Prostate gland (tissue), 2 donors: Measurements from ENCODE around the gene CAPN11. TPM values are rescaled to one million over a fixed set of nuclear protein-coding genes. Genes with fewer than 3 reads are reported as not detected.
"Not testable (repeated sequence)": the region's sequence is repeated elsewhere in the genome, so short reads cannot be mapped to it uniquely, and the experiment has no call there.

Experiments
- DNase-seq: peaks from one replicate; pipeline ENCODE4 v3.0.0-alpha.2; 2019; ENCODE audit warnings: low spot score
- H3K27ac ChIP-seq, 2 donors: fragments of 200-600 bp; sonication (generic); 2 replicates each; pipeline ENCODE4 v1.5.1; 2017 to 2019
- H3K27me3 ChIP-seq: fragments of 200-600 bp; sonication (generic); replicated peaks from 2 replicates; pipeline ENCODE4 v1.5.1; 2019; ENCODE audit not compliant: insufficient read depth
- H3K36me3 ChIP-seq, 2 donors: fragments of 200-600 bp; sonication (generic); 1 replicate in 1 of 2; 2 replicates in 1 of 2; pipeline versions ENCODE4 v1.5.1 to v1.8.1; 2017 to 2019
- H3K4me1 ChIP-seq: fragments of 200-600 bp; sonication (generic); replicated peaks from 2 replicates; pipeline ENCODE4 v1.5.1; 2019
- H3K4me3 ChIP-seq, 2 donors: fragments of 200-600 bp; sonication (generic); 2 replicates each; pipeline ENCODE4 v1.5.1; 2017 to 2019
- H3K9me3 ChIP-seq: fragments of 200-600 bp; sonication (generic); 2 replicates; pipeline ENCODE4 v1.5.1; 2017
- POLR2A ChIP-seq: fragments of 450-650 bp; IDR thresholded peaks from one replicate; pipeline ENCODE4 v1.6.1; 2016; ENCODE audit warnings: antibody characterized with exemption, mild to moderate bottlenecking
- POLR2AphosphoS5 ChIP-seq: sonication (generic); formaldehyde crosslinking; IDR thresholded peaks from one replicate; pipeline ENCODE4 v1.6.1; 2017; ENCODE audit warnings: antibody characterized with exemption
- WGBS: methylation state at CpG from one replicate; pipeline ENCODE4 v1.1.5; 2018; 5-methylcytosine and 5-hydroxymethylcytosine counted together
- intact Hi-C: fragments of 100-400 bp; cut with DNase I; formaldehyde crosslinking; loops from one replicate; pipeline ENCODE4 v1.14.2; 2022
- total RNA-seq, 2 donors: library from RNA; depleted of rRNA; stranded (reverse); fragments of >200 nt; gene quantifications; one replicate each; pipeline ENCODE4 v1.1.0, GENCODE V29; 2016
- TF ChIP-seq, protein P1 (sequence below), 4 experiments: fragments of 200-600 bp in 2 of 4; fragments of 450-650 bp in 2 of 4; sonication (generic) in 2 of 4; IDR thresholded peaks; 1 replicate in 3 of 4; 2 replicates in 1 of 4; pipeline ENCODE4 v1.5.1; 2016 to 2019; ENCODE audit warnings: antibody characterized with exemption in 4 of 4, mild to moderate bottlenecking in 2 of 4, moderate library complexity in 2 of 4

Gene CAPN11
- total RNA-seq, 2 donors from 2014 or later, result 5.9 TPM; not detected in 1

DNA sequence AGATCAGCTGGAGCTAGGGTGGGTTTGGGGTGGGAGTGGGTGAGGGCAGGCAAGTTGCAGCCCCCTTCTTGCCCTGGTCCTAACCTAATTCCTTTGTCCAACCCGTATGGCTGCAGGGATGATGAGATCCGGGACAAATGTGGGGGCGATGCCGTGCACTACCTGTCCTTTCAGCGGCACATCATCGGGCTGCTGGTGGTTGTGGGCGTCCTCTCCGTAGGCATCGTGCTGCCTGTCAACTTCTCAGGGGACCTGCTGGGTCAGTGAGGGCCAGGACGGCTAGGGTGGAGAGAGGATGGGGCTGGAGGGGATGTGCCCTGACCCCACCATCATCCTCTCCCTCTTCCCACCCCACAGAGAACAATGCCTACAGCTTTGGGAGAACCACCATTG is 19.3 kb upstream of the CAPN11 start:
- WGBS, result 97% methylated on average over 5 of the region's 10 CpGs
- Histone ChIP-seq H3K27me3 (no peaks in the 10 kb centered on the region), H3K27ac (no peak overlapping the region), H3K9me3 (no peaks in the 10 kb centered on the region), H3K4me3 (no peak overlapping the region), H3K4me1 (no peaks in the 10 kb centered on the region), H3K36me3 (peaks cover 4 to 10% of the 10 kb centered on the region in 2 donors)
- intact Hi-C loops, result no loop called here
- TF ChIP-seq, protein P1, sequence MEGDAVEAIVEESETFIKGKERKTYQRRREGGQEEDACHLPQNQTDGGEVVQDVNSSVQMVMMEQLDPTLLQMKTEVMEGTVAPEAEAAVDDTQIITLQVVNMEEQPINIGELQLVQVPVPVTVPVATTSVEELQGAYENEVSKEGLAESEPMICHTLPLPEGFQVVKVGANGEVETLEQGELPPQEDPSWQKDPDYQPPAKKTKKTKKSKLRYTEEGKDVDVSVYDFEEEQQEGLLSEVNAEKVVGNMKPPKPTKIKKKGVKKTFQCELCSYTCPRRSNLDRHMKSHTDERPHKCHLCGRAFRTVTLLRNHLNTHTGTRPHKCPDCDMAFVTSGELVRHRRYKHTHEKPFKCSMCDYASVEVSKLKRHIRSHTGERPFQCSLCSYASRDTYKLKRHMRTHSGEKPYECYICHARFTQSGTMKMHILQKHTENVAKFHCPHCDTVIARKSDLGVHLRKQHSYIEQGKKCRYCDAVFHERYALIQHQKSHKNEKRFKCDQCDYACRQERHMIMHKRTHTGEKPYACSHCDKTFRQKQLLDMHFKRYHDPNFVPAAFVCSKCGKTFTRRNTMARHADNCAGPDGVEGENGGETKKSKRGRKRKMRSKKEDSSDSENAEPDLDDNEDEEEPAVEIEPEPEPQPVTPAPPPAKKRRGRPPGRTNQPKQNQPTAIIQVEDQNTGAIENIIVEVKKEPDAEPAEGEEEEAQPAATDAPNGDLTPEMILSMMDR (IDR thresholded peaks at IDR 0.05), result no peak
- TF ChIP-seq POLR2A (no peak), POLR2AphosphoS5 (no peak)
- no peak for DNase-seq

DNA sequence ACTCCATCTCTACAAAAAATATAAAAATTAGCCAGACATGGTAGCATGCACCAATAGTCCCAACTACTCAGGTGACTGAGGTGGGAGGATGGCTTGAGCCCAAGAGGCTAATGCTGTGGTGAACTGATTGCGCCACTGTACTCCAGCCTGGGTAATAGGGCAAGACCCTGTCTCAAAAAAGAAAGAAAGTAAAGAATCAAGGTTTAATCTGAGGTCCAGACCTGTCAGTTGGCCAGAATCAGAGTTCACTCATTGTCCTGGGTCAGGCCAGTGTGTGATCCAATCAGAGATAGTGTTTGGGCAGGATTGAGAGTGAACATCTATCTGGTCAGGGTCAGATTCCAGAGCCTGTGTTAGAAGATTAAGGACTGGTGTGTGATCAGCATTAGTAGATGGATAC is 15.8 kb upstream of the CAPN11 start:
- peaks cover 4 to 10% of the 10 kb centered on the region in 2 donors for H3K36me3 ChIP-seq
- H3K27ac ChIP-seq, result no peak overlapping the region
- TF ChIP-seq POLR2AphosphoS5 (no peak), POLR2A (no peak)
- TF ChIP-seq, protein P1 (IDR thresholded peaks at IDR 0.05), result no peak
- H3K9me3 ChIP-seq, result no peaks in the 10 kb centered on the region
- 100% methylated on average over 1 of the region's 1 CpG for WGBS
- H3K4me1 ChIP-seq, result no peaks in the 10 kb centered on the region
- intact Hi-C loops, result no loop called here
- H3K27me3 ChIP-seq, result no peaks in the 10 kb centered on the region
- H3K4me3 ChIP-seq, result no peak overlapping the region
- DNase-seq, result no peak

DNA sequence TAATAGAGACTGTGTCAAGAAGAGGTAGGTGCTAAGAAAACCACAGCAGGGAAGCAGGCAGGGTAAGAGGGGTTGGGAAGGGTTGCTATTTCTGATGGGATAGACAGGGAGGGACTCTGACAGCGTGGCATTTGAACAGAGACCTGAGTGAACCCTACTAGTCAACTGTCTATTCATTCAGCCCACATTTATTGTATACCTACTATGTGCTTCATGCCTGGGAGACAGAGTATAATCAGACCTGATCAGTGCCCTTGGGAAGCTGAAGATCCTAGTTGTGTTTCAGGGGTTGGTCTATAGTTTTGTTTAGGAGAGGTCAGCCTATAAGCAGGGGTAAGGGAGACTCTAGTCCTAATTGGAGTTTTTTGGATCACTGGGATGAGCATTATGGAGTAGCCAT is 14.9 kb upstream of the CAPN11 start:
- no peaks in the 10 kb centered on the region for H3K9me3 ChIP-seq
- no peak for DNase-seq
- 88% methylated on average over 1 of the region's 1 CpG for WGBS
- intact Hi-C loops, result no loop called here
- TF ChIP-seq, protein P1 (IDR thresholded peaks at IDR 0.05), result no peak
- TF ChIP-seq POLR2A, result no peak
- TF ChIP-seq POLR2AphosphoS5, result no peak
- peaks cover 4 to 10% of the 10 kb centered on the region in 2 donors for H3K36me3 ChIP-seq
- H3K4me3 ChIP-seq, result no peak overlapping the region
- H3K27me3 ChIP-seq, result no peaks in the 10 kb centered on the region
- no peaks in the 10 kb centered on the region for H3K4me1 ChIP-seq
- no peak overlapping the region for H3K27ac ChIP-seq

DNA sequence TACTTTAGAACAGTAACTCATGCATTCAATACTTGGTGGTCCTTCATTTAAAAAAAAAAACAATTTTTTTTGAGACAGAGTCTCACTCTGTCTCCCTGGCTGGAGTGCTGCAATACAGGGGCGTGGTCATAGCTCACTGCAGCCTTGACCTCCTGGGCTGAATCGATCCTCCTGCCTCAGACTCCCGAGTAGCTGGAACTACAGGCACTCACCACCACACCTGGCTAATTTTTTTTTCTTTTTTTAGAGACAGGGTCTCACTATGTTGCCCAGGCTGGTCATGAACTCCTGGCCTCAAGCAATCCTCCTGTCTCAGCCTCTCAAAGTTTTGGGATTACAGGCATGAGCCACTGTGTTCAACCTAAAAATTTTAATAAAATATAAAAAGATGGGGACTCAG is 14.1 kb upstream of the CAPN11 start:
- H3K27me3 ChIP-seq, H3K4me1 ChIP-seq, intact Hi-C loops, H3K9me3 ChIP-seq, DNase-seq, H3K4me3 ChIP-seq, H3K27ac ChIP-seq: not testable (repeated sequence)
- WGBS, result 95% methylated on average over 3 of the region's 3 CpGs
- peaks cover 4 to 10% of the 10 kb centered on the region in 2 donors for H3K36me3 ChIP-seq

DNA sequence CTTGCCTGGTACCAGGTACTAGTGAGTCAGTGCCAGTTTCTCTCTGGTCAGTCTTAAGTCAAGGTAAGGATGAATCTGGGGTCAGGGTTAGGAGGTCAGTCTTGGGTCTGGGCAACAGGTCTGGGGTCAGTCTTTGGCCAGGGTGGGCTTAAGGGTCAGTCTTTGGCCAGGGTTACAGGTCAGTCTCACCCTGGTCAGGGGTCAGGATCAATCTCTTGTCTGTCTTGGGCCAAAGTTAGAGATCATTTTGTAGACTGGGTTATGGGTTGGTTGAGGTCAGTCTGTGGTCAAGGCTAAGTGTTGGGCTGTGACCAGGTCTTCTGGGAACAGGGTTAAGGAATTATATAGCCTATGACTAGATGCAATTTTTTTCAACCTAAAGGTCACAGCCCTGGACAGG is 12.8 kb upstream of the CAPN11 start:
- no peak overlapping the region for H3K4me3 ChIP-seq
- intact Hi-C loops, result no loop called here
- TF ChIP-seq POLR2A, result no peak
- TF ChIP-seq POLR2AphosphoS5, result no peak
- H3K4me1 ChIP-seq, result no peaks in the 10 kb centered on the region
- H3K36me3 ChIP-seq, result peaks cover 0 to 6% of the 10 kb centered on the region in 2 donors
- no peak for DNase-seq
- no peak overlapping the region for H3K27ac ChIP-seq
- H3K9me3 ChIP-seq, result no peaks in the 10 kb centered on the region
- no peaks in the 10 kb centered on the region for H3K27me3 ChIP-seq

DNA sequence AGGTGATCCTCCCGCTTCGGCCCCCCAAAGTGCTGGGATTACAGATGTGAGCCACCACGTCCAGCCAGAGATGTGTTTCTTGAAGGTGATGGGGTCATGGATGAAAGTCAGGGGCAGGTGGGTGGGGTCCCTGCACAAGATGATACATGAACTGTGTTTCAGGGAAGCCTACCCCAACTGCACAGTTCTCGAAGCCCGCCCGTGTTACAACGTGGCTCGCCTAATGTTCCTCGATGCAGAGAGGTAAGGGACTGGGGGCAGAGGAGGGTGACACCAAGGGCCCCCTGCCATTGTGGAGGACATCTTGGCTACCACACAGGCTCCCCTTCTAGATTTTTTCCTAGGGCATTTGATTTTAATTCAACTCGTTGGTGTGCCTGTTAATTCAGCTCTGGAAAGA is 11.9 kb upstream of the CAPN11 start:
- intact Hi-C loops, result no loop called here
- Histone ChIP-seq H3K4me3 (no peak overlapping the region), H3K27ac (no peak overlapping the region), H3K36me3 (no peaks in the 10 kb centered on the region), H3K4me1 (no peaks in the 10 kb centered on the region), H3K9me3 (no peaks in the 10 kb centered on the region), H3K27me3 (no peaks in the 10 kb centered on the region)
- DNase-seq, result no peak
- WGBS, result 90% methylated on average over 10 of the region's 10 CpGs
- TF ChIP-seq, protein P1 (IDR thresholded peaks at IDR 0.05), result no peak
- TF ChIP-seq POLR2AphosphoS5, result no peak
- no peak for TF ChIP-seq POLR2A
